GM12892 (cell line): ENCODE results near the gene TYSND1.
A peak's percentile ranks its signal among the peaks of the same experiment; 100 is the strongest.
"Not testable (repeated sequence)": the region's sequence is repeated elsewhere in the genome, so short reads cannot be mapped to it uniquely, and the experiment has no call there.

Experiments used
- DNase-seq: peaks from one replicate; pipeline ENCODE4 v3.0.0; 2011; ENCODE audit not compliant: insufficient read length
- FAIRE-seq: peaks from 2 replicates; lab custom pipeline; 2011; peaks lifted over from hg19 to GRCh38; lab: Jason Lieb, UNC
- POLR2A ChIP-seq: IDR thresholded peaks from 2 replicates; pipeline ENCODE4 v1.6.1; 2011; ENCODE audit warnings: low read depth, low read length, control low read depth
- POLR2AphosphoS5 ChIP-seq: IDR thresholded peaks from 2 replicates; pipeline ENCODE4 v1.6.1; 2011; ENCODE audit warnings: low read depth, low read length, control low read depth
- TAF1 ChIP-seq: IDR thresholded peaks from 2 replicates; pipeline ENCODE4 v1.6.1; 2011; ENCODE audit warnings: low read depth, mild to moderate bottlenecking, control low read depth, low read length, borderline replicate concordance

Gene TYSND1

GRCh38 chr10:70162892-70163201 is 16.3 kb upstream of the TYSND1 start:
- FAIRE-seq (peak; percentile 50), DNase-seq (no peak)
- no peak for TF ChIP-seq TAF1
- TF ChIP-seq POLR2A = no peak
- no peak for TF ChIP-seq POLR2AphosphoS5

- FAIRE-seq = no peak
- TF ChIP-seq POLR2AphosphoS5 (no peak), POLR2A (no peak), TAF1 (no peak)
- no peak for DNase-seq
These were observed 15.8 kb upstream of the TYSND1 start for GRCh38 chr10:70162151-70162891.

GRCh38 chr10:70160798-70161197 is 14.3 kb upstream of the TYSND1 start:
- FAIRE-seq (no peak), DNase-seq (no peak)
- TF ChIP-seq POLR2A = no peak
- no peak for TF ChIP-seq TAF1
- no peak for TF ChIP-seq POLR2AphosphoS5

- not testable (repeated sequence) for FAIRE-seq, DNase-seq
These were observed 12.9 kb upstream of the TYSND1 start for GRCh38 chr10:70159366-70159765.

- DNase-seq (no peak), FAIRE-seq (no peak)
- TF ChIP-seq POLR2A (no peak), POLR2AphosphoS5 (no peak), TAF1 (no peak)
These were observed 11.6 kb upstream of the TYSND1 start for GRCh38 chr10:70158113-70158512.

GRCh38 chr10:70155255-70155838 is 8.8 kb upstream of the TYSND1 start:
- no peak for FAIRE-seq
- TF ChIP-seq POLR2AphosphoS5 = no peak
- no peak for TF ChIP-seq POLR2A
- no peak for TF ChIP-seq TAF1
- no peak for DNase-seq

GRCh38 chr10:70148516-70148915 is 2.0 kb upstream of the TYSND1 start:
- FAIRE-seq (no peak), DNase-seq (no peak)
- no peak for TF ChIP-seq TAF1
- TF ChIP-seq POLR2A = no peak
- TF ChIP-seq POLR2AphosphoS5 = no peak

- TF ChIP-seq TAF1 (no peak), POLR2A (no peak)
- FAIRE-seq = no peak
- DNase-seq = no peak
These were observed 742 bp upstream of the TYSND1 start for GRCh38 chr10:70147259-70147625.

GRCh38 chr10:70145666-70146488 is 623 bp downstream of the TYSND1 start:
- DNase-seq (peak; percentile 66), FAIRE-seq (peak; percentile 91)
- TF ChIP-seq POLR2AphosphoS5 (peak; percentile 34; the same call in 1 of the 2 replicates), POLR2A (peak; percentile 50; the same call in 1 of the 2 replicates), TAF1 (no peak; the same call in 1 of the 2 replicates)

- TF ChIP-seq POLR2A (no peak), POLR2AphosphoS5 (0 out of 2 replicates have a peak, but pooled peaks have one; percentile 0), TAF1 (no peak)
- DNase-seq (no peak), FAIRE-seq (no peak)
These were observed 1.3 kb downstream of the TYSND1 start for GRCh38 chr10:70145166-70145665.

GRCh38 chr10:70144372-70145110 is 2.0 kb downstream of the TYSND1 start:
- FAIRE-seq (peak; percentile 62), DNase-seq (no peak)
- no peak for TF ChIP-seq POLR2AphosphoS5
- no peak for TF ChIP-seq TAF1
- no peak for TF ChIP-seq POLR2A
